Hepatocyte (in vitro differentiated cells): Measurements from ENCODE around the gene FOSL1. TPM values are rescaled to one million over a fixed set of nuclear protein-coding genes. Genes with fewer than 3 reads are reported as not detected.

ENCODE experiments used
- DNase-seq: peaks from one replicate; pipeline ENCODE4 v3.0.0-alpha.2; 2016; ENCODE audit warnings: low spot score
- H2AFZ ChIP-seq: fragments of 200-600 bp; sonication (generic); 2 replicates; pipeline ENCODE4 v1.6.0; 2016; ENCODE audit warnings: antibody characterized with exemption, mild to moderate bottlenecking
- H3K27ac ChIP-seq: fragments of 200-600 bp; sonication (generic); 2 replicates; pipeline ENCODE4 v1.5.1; 2016; ENCODE audit warnings: mild to moderate bottlenecking
- H3K27me3 ChIP-seq: fragments of 200-600 bp; sonication (generic); 2 replicates; pipeline ENCODE4 v1.6.1; 2016
- H3K36me3 ChIP-seq: fragments of 200-600 bp; sonication (generic); replicated peaks from 2 replicates; pipeline ENCODE4 v1.5.1; 2016; ENCODE audit warnings: low read depth; ENCODE audit not compliant: insufficient read depth
- H3K4me1 ChIP-seq: fragments of 200-600 bp; sonication (generic); 2 replicates; pipeline ENCODE4 v1.5.1; 2016; ENCODE audit warnings: mild to moderate bottlenecking, moderate library complexity; ENCODE audit not compliant: insufficient read depth
- H3K4me2 ChIP-seq: fragments of 200-600 bp; sonication (generic); 2 replicates; pipeline ENCODE4 v1.6.0; 2016
- H3K4me3 ChIP-seq: fragments of 200-600 bp; sonication (generic); 2 replicates; pipeline ENCODE4 v1.5.1; 2016; ENCODE audit warnings: mild to moderate bottlenecking
- H3K79me2 ChIP-seq: fragments of 200-600 bp; sonication (generic); 2 replicates; pipeline ENCODE4 v1.6.0; 2017; ENCODE audit warnings: mild to moderate bottlenecking
- H3K9me2 ChIP-seq: fragments of 200-600 bp; sonication (generic); replicated peaks from 2 replicates; pipeline ENCODE4 v1.6.0; 2017; ENCODE audit warnings: mild to moderate bottlenecking; ENCODE audit not compliant: insufficient read depth
- H3K9me3 ChIP-seq: fragments of 200-600 bp; sonication (generic); 2 replicates; pipeline ENCODE4 v1.5.1; 2016; ENCODE audit warnings: low read depth, mild to moderate bottlenecking
- H4K20me1 ChIP-seq: fragments of 200-600 bp; sonication (generic); 2 replicates; pipeline ENCODE4 v1.6.0; 2016; ENCODE audit warnings: mild to moderate bottlenecking; ENCODE audit not compliant: insufficient read depth, poor library complexity, severe bottlenecking
- CTCF ChIP-seq: fragments of 200-600 bp; sonication (generic); IDR thresholded peaks from 2 replicates; pipeline ENCODE4 v1.5.1; 2016; ENCODE audit warnings: antibody characterized with exemption, mild to moderate bottlenecking; ENCODE audit not compliant: poor library complexity
- EZH2 ChIP-seq: fragments of 200-600 bp; sonication (generic); IDR thresholded peaks from 2 replicates; pipeline ENCODE4 v1.6.1; 2016; ENCODE audit warnings: antibody characterized with exemption, mild to moderate bottlenecking, borderline replicate concordance
- EZH2phosphoT487 ChIP-seq: fragments of 200-600 bp; sonication (generic); IDR thresholded peaks from one replicate; pipeline ENCODE4 v1.6.1; 2018; ENCODE audit warnings: antibody characterized with exemption, mild to moderate bottlenecking, low read depth, moderate library complexity; ENCODE audit not compliant: unreplicated experiment, severe bottlenecking
- WGBS: methylation state at CpG from one replicate; pipeline ENCODE4 v1.1.6; 2016; ENCODE audit warnings: low lambda C conversion rate; ENCODE audit errors: missing lambda C conversion rate; 5-methylcytosine and 5-hydroxymethylcytosine counted together
- polyA plus RNA-seq: library from polyadenylated mRNA; unstranded; fragments of >200 nt; fragmentation: Nextera tagmentation; extraction: Ambion mirVana; gene quantifications from 2 replicates; pipeline ENCODE4 v1.2.1, GENCODE V29; 2016
- total RNA-seq: library from RNA; depleted of rRNA; stranded (reverse); fragments of >200 nt; gene quantifications from 2 replicates; pipeline ENCODE4 v1.2.3, GENCODE V29; 2014

The FOSL1 gene
- total and polyA plus RNA-seq, 2 experiments from 2014 or later: 4.5 to 16.5 TPM

DNA sequence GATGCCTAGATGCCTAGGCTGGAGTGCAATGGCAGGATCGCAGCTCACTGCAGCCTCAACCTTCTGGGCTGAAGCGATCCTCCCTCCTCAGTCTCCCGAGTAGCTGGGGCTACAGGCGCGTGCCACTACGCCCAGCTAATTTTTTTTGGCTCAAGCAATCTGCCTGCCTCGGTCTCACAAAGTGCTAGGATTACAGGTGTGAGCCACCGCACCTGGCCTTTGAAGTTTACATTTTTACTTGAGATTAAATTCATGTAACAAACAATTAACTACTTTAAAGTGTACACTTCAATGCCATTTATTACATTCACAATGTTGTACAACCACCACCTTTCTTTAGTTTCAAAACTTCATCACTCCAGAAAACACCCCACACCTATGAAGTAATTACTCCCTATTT lies 3.5 kb upstream of the FOSL1 start:
- Histone ChIP-seq H3K79me2 (no peaks in the 10 kb centered on the region), H3K27me3 (peaks cover 19% of the 10 kb centered on the region), H3K36me3 (no peaks in the 10 kb centered on the region), H3K9me3 (no peaks in the 10 kb centered on the region), H2AFZ (no peak overlapping the region), H3K9me2 (no peaks in the 10 kb centered on the region), H3K4me1 (peaks cover 15% of the 10 kb centered on the region), H3K4me3 (no peak overlapping the region), H4K20me1 (no peaks in the 10 kb centered on the region), H3K4me2 (no peak overlapping the region), H3K27ac (peak overlapping the region; percentile 55)
- TF ChIP-seq EZH2 (no peak), CTCF (no peak), EZH2phosphoT487 (no peak)
- WGBS: 85% methylated on average over 8 of the region's 8 CpGs
- DNase-seq: no peak

DNA sequence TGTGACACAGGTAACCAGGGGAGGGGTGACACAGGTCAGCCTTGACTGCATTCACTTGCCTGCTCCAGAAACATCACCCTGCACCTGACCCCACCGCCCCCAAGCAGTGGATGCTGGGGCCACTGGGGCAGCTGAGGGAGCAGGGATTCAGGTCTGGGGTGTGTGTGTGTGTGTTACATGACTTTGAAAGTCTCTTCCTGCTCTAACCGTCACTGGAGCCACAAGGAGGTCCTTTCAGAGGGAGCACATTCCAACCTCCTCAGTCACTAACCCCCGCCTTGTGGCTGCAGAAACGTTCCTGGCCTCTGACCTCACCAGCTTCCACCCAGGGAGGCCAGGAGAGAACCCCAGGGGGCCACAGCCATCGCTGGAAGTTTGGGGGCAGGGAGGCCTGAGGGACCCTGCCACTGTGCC lies 2.9 kb upstream of the FOSL1 start:
- Histone ChIP-seq H4K20me1 (no peaks in the 10 kb centered on the region), H3K27ac (peak overlapping the region; percentile 64), H3K4me2 (no peak overlapping the region), H3K9me3 (no peaks in the 10 kb centered on the region), H3K4me3 (no peak overlapping the region), H3K36me3 (no peaks in the 10 kb centered on the region), H3K79me2 (no peaks in the 10 kb centered on the region), H3K27me3 (peaks cover 21% of the 10 kb centered on the region), H2AFZ (no peak overlapping the region), H3K4me1 (peaks cover 15% of the 10 kb centered on the region), H3K9me2 (no peaks in the 10 kb centered on the region)
- 15% methylated on average over 5 of the region's 5 CpGs for WGBS
- no peak for TF ChIP-seq EZH2
- no peak for TF ChIP-seq EZH2phosphoT487
- no peak for TF ChIP-seq CTCF
- peak; percentile 69 for DNase-seq

- Histone ChIP-seq H3K4me2 (peak overlapping the region; percentile 93), H3K79me2 (no peaks in the 10 kb centered on the region)
Observed at GRCh38 chr11:65900899-65901180, 652 bp upstream of the FOSL1 start.

More at GRCh38 chr11:65900899-65901180, 652 bp upstream of the FOSL1 start:
- Histone ChIP-seq H3K27me3 (peaks cover 25% of the 10 kb centered on the region), H2AFZ (peak overlapping the region; percentile 1), H3K4me3 (no peak overlapping the region), H4K20me1 (no peaks in the 10 kb centered on the region), H3K9me3 (no peaks in the 10 kb centered on the region), H3K4me1 (peaks cover 15% of the 10 kb centered on the region), H3K9me2 (no peaks in the 10 kb centered on the region), H3K27ac (peak overlapping the region; percentile 23), H3K36me3 (no peaks in the 10 kb centered on the region)
- WGBS: 75% methylated on average over 11 of the region's 11 CpGs
- DNase-seq: no peak
- TF ChIP-seq EZH2: no peak
- no peak for TF ChIP-seq EZH2phosphoT487
- TF ChIP-seq CTCF: no peak
